ENCODE measurements around the gene TBCC. TPM values are rescaled to one million over a fixed set of nuclear protein-coding genes. Genes with fewer than 3 reads are reported as not detected.
"Not testable (repeated sequence)": the region's sequence is repeated elsewhere in the genome, so short reads cannot be mapped to it uniquely, and the experiment has no call there.

TBCC gene
- total and polyA plus RNA-seq, 2 of the 8 experiments (the other 6 are each of a cell fraction or from before 2014, with no cell fraction given), result 22.7 to 25.5 TPM

DNA sequence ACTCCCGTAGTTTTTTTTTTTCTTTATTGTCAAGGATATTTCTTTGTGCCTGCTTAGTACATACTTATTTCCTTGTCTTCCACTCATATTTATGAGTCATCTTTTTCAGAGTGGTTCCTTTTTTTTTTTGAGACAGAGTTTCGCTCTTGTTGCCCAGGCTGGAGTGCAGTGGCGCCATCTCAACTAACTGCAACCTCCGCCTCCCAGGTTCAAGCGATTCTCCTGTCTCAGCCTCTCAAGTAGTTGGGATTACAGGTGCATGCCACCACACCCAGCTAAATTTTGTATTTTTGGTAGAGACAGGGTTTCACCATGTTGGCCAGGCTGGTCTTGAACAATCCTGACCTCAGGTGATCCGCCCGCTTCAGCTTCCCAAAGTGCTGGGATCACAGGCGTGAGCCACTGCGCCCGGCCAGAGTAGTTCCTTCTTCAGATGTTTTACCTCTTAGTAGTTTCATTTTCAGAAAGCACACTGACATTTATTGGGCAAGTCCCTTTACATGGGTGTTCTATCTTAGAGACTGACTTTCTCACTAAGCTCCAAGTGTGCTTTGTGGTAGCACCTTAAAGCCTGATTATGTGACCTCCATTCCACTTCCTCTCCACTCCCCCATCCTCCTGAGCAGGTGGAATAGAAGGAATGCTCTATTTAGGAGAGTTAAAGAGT lies 29.1 kb upstream of the TBCC start:
- CTCF ChIA-PET (ENCODE audit: partially characterized antibody); H3K23me2 ChIP-seq (ENCODE audit: low read depth, low read length); H3K4ac ChIP-seq (replicated peaks; ENCODE audit: insufficient read length, low read depth, low read length); H2AFZ ChIP-seq (ENCODE audit: low read length); H3K36me3 ChIP-seq (ENCODE audit: control insufficient read depth in 2 of 4, insufficient read depth in 4 of 4, low read length in 3 of 4); H3K18ac ChIP-seq (ENCODE audit: extremely low read depth, low read length); H3K56ac ChIP-seq (replicated peaks; ENCODE audit: insufficient read length, low read depth, low read length); H3K79me1 ChIP-seq (ENCODE audit: low read depth, low read length); H2BK120ac ChIP-seq (replicated peaks; ENCODE audit: low read depth, low read length); H2BK12ac ChIP-seq (ENCODE audit: low read depth, low read length); H4K5ac ChIP-seq (ENCODE audit: insufficient read length, low read depth, low read length); H3K9ac ChIP-seq (replicated peaks in 1 of 4; ENCODE audit: extremely low read depth in 1 of 4, low read depth in 3 of 4, low read length in 3 of 4); H3K4me2 ChIP-seq (ENCODE audit: insufficient read depth in 1 of 2, low read depth in 2 of 2, low read length in 2 of 2); H4K20me1 ChIP-seq (replicated peaks in 1 of 2; ENCODE audit: control insufficient read depth in 1 of 2, insufficient read depth in 2 of 2, low read length in 2 of 2); H3K79me2 ChIP-seq (ENCODE audit: control insufficient read depth in 1 of 2, insufficient read depth in 2 of 2, low read length in 2 of 2); FAIRE-seq; H2BK15ac ChIP-seq (ENCODE audit: low read length); H3K23ac ChIP-seq (ENCODE audit: insufficient read length); H3K14ac ChIP-seq (ENCODE audit: insufficient read length); H3K4me3 ChIP-seq (ENCODE audit: extremely low read depth in 1 of 4, insufficient read depth in 2 of 4, low read depth in 3 of 4, low read length in 4 of 4); H3K9me3 ChIP-seq (ENCODE audit: insufficient read depth in 2 of 2, low read depth in 1 of 2, low read length in 1 of 2); H3K27me3 ChIP-seq (replicated peaks in 1 of 4; ENCODE audit: control insufficient read depth in 3 of 4, extremely low read depth in 1 of 4, insufficient read depth in 3 of 4, low read length in 3 of 4); DNase-seq (ENCODE audit: low read depth in 1 of 2, low spot score in 2 of 2); H4K91ac ChIP-seq (replicated peaks; ENCODE audit: insufficient read length, low read length); H4K8ac ChIP-seq (ENCODE audit: extremely low read depth, insufficient read depth, low read length); H2BK5ac ChIP-seq (ENCODE audit: low read depth, low read length); H3K27ac ChIP-seq (ENCODE audit: low read depth, low read length); H2BK20ac ChIP-seq (ENCODE audit: low read length); H2AK5ac ChIP-seq (ENCODE audit: low read depth, low read length): not testable (repeated sequence)
- peaks cover 5 to 16% (median 7%) of the 10 kb centered on the region in 4 experiments; a peak in 6 of 7 replicates for H3K4me1 ChIP-seq (replicated peaks in 1 of 4; ENCODE audit: control insufficient read depth in 3 of 4, insufficient read depth in 4 of 4, low read length in 3 of 4)
- WGBS, 2 experiments (ENCODE audit: extremely low coverage in 1 of 2, insufficient coverage in 1 of 2, insufficient read length in 1 of 2, insufficient replicate concordance in 2 of 2, low coverage in 1 of 2, low lambda C conversion rate in 2 of 2, missing lambda C conversion rate in 1 of 2), result 93% methylated on average over 10 of the region's 10 CpGs; no CpG with 5 or more reads in 1 of the 2 experiments
- POLR2A ChIA-PET (ENCODE audit: partially characterized antibody), result interaction anchor here (1.1 to 2.7 kb wide), 3 partner anchors 10 to 26 kb away, joined by 3 to 7 read pairs (median 4); no protein-coding TSS in a partner anchor
